ENCODE data around the gene TLL1. TPM values are rescaled to one million over a fixed set of nuclear protein-coding genes. Genes with fewer than 3 reads are reported as not detected.

TLL1 gene
- total and polyA plus RNA-seq, 2 donors (not counting 3 experiments of a cell fraction or from before 2014, with no cell fraction given): 0.41 to 1.4 TPM

DNA sequence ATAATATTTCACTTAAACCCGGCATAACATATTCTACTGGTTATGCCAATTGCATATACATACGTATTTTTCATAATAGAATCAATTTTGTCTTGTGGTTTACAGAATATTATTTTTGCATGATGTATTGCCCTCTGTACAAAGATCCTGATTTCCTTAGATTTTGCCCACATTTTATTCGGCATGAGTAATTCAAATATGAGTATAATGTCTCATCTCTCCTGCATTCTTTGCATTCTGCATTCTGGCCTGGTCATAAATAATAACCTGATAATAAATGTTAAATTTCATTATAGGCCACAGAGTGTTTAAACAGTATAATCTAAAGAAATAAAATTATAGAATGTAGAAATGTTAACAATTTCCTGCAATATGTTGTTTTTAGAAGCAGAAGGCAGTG lies 205.3 kb downstream of the TLL1 start:
- intact Hi-C loops (cut with micrococcal nuclease): no loop called here
- H4K20me1 ChIP-seq (replicated peaks; ENCODE audit: control insufficient read depth, extremely low read depth, insufficient read depth, low read length): no peaks in the 10 kb centered on the region
- no peak overlapping the region for H3K4me2 ChIP-seq (ENCODE audit: insufficient read depth, low read length)
- no peaks in the 10 kb centered on the region for H3K9me3 ChIP-seq (replicated peaks; ENCODE audit: control insufficient read depth, insufficient read depth, low read length)
- dilution Hi-C loops (cut with MboI; ENCODE audit: extremely low pct_ligation_motif_present, low sequenced_read_pairs): no loop called here
- no peaks in the 10 kb centered on the region for H3K36me3 ChIP-seq (ENCODE audit: control insufficient read depth in 2 of 2, extremely low read depth in 1 of 2, insufficient read depth in 2 of 2, low read length in 2 of 2)
- no peak for FAIRE-seq
- no peak overlapping the region for H3K4me3 ChIP-seq (replicated peaks in 1 of 3; ENCODE audit: insufficient read depth in 1 of 3, low read depth in 1 of 3, low read length in 3 of 3)
- H2AFZ ChIP-seq (ENCODE audit: low read depth, low read length): no peak overlapping the region
- H3K79me2 ChIP-seq (ENCODE audit: control insufficient read depth, insufficient read depth, low read length): no peaks in the 10 kb centered on the region
- no peak overlapping the region for H3K27ac ChIP-seq (ENCODE audit: insufficient read depth, low read depth, low read length)
- no peaks in the 10 kb centered on the region for H3K27me3 ChIP-seq (ENCODE audit: control insufficient read depth in 2 of 2, insufficient read depth in 2 of 2, low read length in 2 of 2)
- BruUV-seq (replicated peaks): no TSS peak
- no peak for DNase-seq (ENCODE audit: low read depth, low spot score)
- POLR2A ChIA-PET: no interaction called here
- no peaks in the 10 kb centered on the region for H3K9me1 ChIP-seq (replicated peaks; ENCODE audit: control insufficient read depth, extremely low read depth, insufficient read depth, low read length)
- TF ChIP-seq POLR2AphosphoS5 (IDR thresholded peaks at IDR 0.05; ENCODE audit: insufficient read depth, low read depth, low read length) (no peak), MYC (IDR thresholded peaks at IDR 0.05; ENCODE audit: low read depth, low read length) (no peak), EZH2 (IDR thresholded peaks at IDR 0.05; ENCODE audit: borderline replicate concordance, low read depth, low read length, severe bottlenecking) (no peak), JUN (IDR thresholded peaks at IDR 0.05; ENCODE audit: borderline replicate concordance, insufficient read depth, insufficient read length, low read depth) (no peak), GATA2 (IDR thresholded peaks at IDR 0.05; ENCODE audit: insufficient read depth, insufficient read length, low read depth, low read length) (no peak), CTCF (IDR thresholded peaks at IDR 0.05; ENCODE audit: extremely low read depth in 1 of 2, insufficient read depth in 1 of 2, low read depth in 1 of 2, low read length in 2 of 2) (no peak), FOS (IDR thresholded peaks at IDR 0.05; ENCODE audit: borderline replicate concordance, insufficient read depth, low read length) (no peak), POLR2A (IDR thresholded peaks at IDR 0.05; ENCODE audit: low read depth, low read length) (no peak)
- TF ChIP-seq, protein P1, sequence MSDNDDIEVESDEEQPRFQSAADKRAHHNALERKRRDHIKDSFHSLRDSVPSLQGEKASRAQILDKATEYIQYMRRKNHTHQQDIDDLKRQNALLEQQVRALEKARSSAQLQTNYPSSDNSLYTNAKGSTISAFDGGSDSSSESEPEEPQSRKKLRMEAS (IDR thresholded peaks at IDR 0.05; ENCODE audit: insufficient read depth, insufficient read length): no peak
- no peaks in the 10 kb centered on the region for H3K4me1 ChIP-seq (ENCODE audit: control insufficient read depth, extremely low read depth, insufficient read depth, low read length)
- CTCF ChIA-PET: interaction anchor here (1.2 kb wide), 1 partner anchor 542 kb away, joined by 4 read pairs; no protein-coding TSS in a partner anchor
- H3K9ac ChIP-seq (replicated peaks; ENCODE audit: extremely low read depth, insufficient read depth, low read length): no peak overlapping the region

Data from endothelial cell of umbilical vein (primary cell).